HAP-1 (cell line): Measurements from ENCODE around the gene ERICH2.

Experiments
- DNase-seq, 2 experiments: peaks; one replicate each; pipeline ENCODE4 v3.0.0-alpha.2; 2016 to 2020; ENCODE audit warnings: low spot score in 2 of 2
- H3K27me3 ChIP-seq: fragments of 250-450 bp; sonication (Bioruptor Pico); 2 replicates; pipeline ENCODE4 v1.5.1; 2020; ENCODE audit warnings: low read depth, mild to moderate bottlenecking, moderate library complexity
- H3K36me3 ChIP-seq: fragments of 250-450 bp; sonication (Bioruptor Pico); replicated peaks from 2 replicates; pipeline ENCODE4 v1.5.1; 2020; ENCODE audit warnings: mild to moderate bottlenecking
- H3K4me1 ChIP-seq: fragments of 250-450 bp; sonication (Bioruptor Pico); 2 replicates; pipeline ENCODE4 v1.5.1; 2020; ENCODE audit warnings: mild to moderate bottlenecking
- H3K4me3 ChIP-seq: fragments of 250-450 bp; sonication (Bioruptor Pico); 2 replicates; pipeline ENCODE4 v1.5.1; 2020; ENCODE audit warnings: mild to moderate bottlenecking, moderate library complexity
- H3K9me3 ChIP-seq: fragments of 250-450 bp; sonication (Bioruptor Pico); 2 replicates; pipeline ENCODE4 v1.5.1; 2020; ENCODE audit warnings: mild to moderate bottlenecking, moderate library complexity
- in situ Hi-C: fragments of 300-500 bp; cut with MboI; formaldehyde crosslinking; loops from 3 replicates; pipeline ENCODE4 v1.14.3; 2020; ENCODE audit warnings: low sequenced_read_pairs, inconsistent platforms, mixed read lengths

Gene ERICH2

GRCh38 chr2:170815746-170816503, 45.7 kb downstream of the ERICH2 start:
- peaks cover 29% of the 10 kb centered on the region for H3K27me3 ChIP-seq

DNA sequence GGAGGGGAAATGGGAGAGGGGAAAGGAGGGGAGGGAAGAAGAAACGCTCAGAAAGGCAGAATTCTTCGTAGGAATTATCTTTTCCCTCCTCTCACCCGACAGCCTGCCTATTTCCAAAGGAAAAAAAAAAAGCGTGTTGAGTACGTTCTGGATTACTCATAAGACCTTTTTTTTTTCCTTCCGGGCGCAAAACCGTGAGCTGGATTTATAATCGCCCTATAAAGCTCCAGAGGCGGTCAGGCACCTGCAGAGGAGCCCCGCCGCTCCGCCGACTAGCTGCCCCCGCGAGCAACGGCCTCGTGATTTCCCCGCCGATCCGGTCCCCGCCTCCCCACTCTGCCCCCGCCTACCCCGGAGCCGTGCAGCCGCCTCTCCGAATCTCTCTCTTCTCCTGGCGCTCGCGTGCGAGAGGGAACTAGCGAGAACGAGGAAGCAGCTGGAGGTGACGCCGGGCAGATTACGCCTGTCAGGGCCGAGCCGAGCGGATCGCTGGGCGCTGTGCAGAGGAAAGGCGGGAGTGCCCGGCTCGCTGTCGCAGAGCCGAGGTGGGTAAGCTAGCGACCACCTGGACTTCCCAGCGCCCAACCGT, 46.4 kb downstream of the ERICH2 start, which contains the start of gene GAD1:
TSS of gene GAD1 (plus strand) at position 384 of the 589 bp plus-strand sequence. CDS start 1,705 bp downstream, outside the sequence.
- H3K4me3 ChIP-seq, result peak within 1 kb of the TSS; percentile 37
- H3K9me3 ChIP-seq, result no peaks in the 10 kb centered on the region
- DNase-seq, result peak; percentile 55 to 84
- no peaks in the 10 kb centered on the region for H3K36me3 ChIP-seq
- in situ Hi-C loops, result loop anchor here (5.0 to 25.0 kb wide), 2 partner anchors 444 to 879 kb away; no protein-coding TSS in a partner anchor
- H3K27me3 ChIP-seq, result peaks cover 29% of the 10 kb centered on the region
- peaks cover 5% of the 10 kb centered on the region for H3K4me1 ChIP-seq

More at GRCh38 chr2:170815746-170816503, 45.7 kb downstream of the ERICH2 start:
- Histone ChIP-seq H3K4me1 (peaks cover 5% of the 10 kb centered on the region), H3K4me3 (peak overlapping the region; percentile 37), H3K9me3 (no peaks in the 10 kb centered on the region), H3K36me3 (no peaks in the 10 kb centered on the region)
- DNase-seq, result peak; percentile 68 to 90
- in situ Hi-C loops, result loop anchor here (5.0 to 25.0 kb wide), 2 partner anchors 444 to 879 kb away; no protein-coding TSS in a partner anchor

GRCh38 chr2:170817093-170818035, 47.2 kb downstream of the ERICH2 start:
- H3K9me3 ChIP-seq, result no peaks in the 10 kb centered on the region
- peaks cover 29% of the 10 kb centered on the region for H3K27me3 ChIP-seq
- H3K4me3 ChIP-seq, result peak overlapping the region; percentile 37
- H3K36me3 ChIP-seq, result no peaks in the 10 kb centered on the region
- DNase-seq, result peak; percentile 18 to 46
- peaks cover 5% of the 10 kb centered on the region for H3K4me1 ChIP-seq
- in situ Hi-C loops, result loop anchor here (5.0 to 25.0 kb wide), 2 partner anchors 445 to 880 kb away; no protein-coding TSS in a partner anchor

- Histone ChIP-seq H3K27me3 (peaks cover 26% of the 10 kb centered on the region), H3K4me3 (peak overlapping the region; percentile 37), H3K4me1 (peaks cover 5% of the 10 kb centered on the region), H3K36me3 (no peaks in the 10 kb centered on the region), H3K9me3 (no peaks in the 10 kb centered on the region)
- in situ Hi-C loops, result loop anchor here (5.0 to 25.0 kb wide), 2 partner anchors 446 to 881 kb away; no protein-coding TSS in a partner anchor
- no peak for DNase-seq
Measured at GRCh38 chr2:170818036-170818751, 48.0 kb downstream of the ERICH2 start.

- in situ Hi-C loops, result loop anchor here (5.0 to 25.0 kb wide), 2 partner anchors 447 to 882 kb away; no protein-coding TSS in a partner anchor
- Histone ChIP-seq H3K36me3 (no peaks in the 10 kb centered on the region), H3K9me3 (no peaks in the 10 kb centered on the region), H3K27me3 (peaks cover 19% of the 10 kb centered on the region), H3K4me1 (peaks cover 5% of the 10 kb centered on the region), H3K4me3 (no peak overlapping the region)
- DNase-seq, result no peak
Measured at GRCh38 chr2:170818752-170819470, 48.7 kb downstream of the ERICH2 start.

- Histone ChIP-seq H3K36me3 (no peaks in the 10 kb centered on the region), H3K4me1 (peaks cover 5% of the 10 kb centered on the region), H3K27me3 (peaks cover 8% of the 10 kb centered on the region), H3K9me3 (no peaks in the 10 kb centered on the region), H3K4me3 (no peak overlapping the region)
- in situ Hi-C loops, result loop anchor here (5.0 to 25.0 kb wide), 2 partner anchors 448 to 883 kb away; no protein-coding TSS in a partner anchor
- no peak for DNase-seq
Measured at GRCh38 chr2:170819680-170820664, 49.8 kb downstream of the ERICH2 start.

GRCh38 chr2:170820757-170821530, 50.8 kb downstream of the ERICH2 start:
- Histone ChIP-seq H3K9me3 (no peaks in the 10 kb centered on the region), H3K4me1 (peaks cover 5% of the 10 kb centered on the region), H3K4me3 (no peak overlapping the region), H3K27me3 (peaks cover 3% of the 10 kb centered on the region; the same call in 1 of the 2 replicates), H3K36me3 (no peaks in the 10 kb centered on the region)
- no peak for DNase-seq
- in situ Hi-C loops, result loop anchor here (25.0 kb wide), 1 partner anchor 884 kb away; no protein-coding TSS in a partner anchor

GRCh38 chr2:170821531-170822289, 51.5 kb downstream of the ERICH2 start:
- DNase-seq, result no peak
- no peaks in the 10 kb centered on the region; the same call in 1 of the 2 replicates for H3K4me1 ChIP-seq
- H3K27me3 ChIP-seq, result peaks cover 3% of the 10 kb centered on the region; the same call in 1 of the 2 replicates
- H3K4me3 ChIP-seq, result no peak overlapping the region
- no peaks in the 10 kb centered on the region for H3K9me3 ChIP-seq
- no peaks in the 10 kb centered on the region for H3K36me3 ChIP-seq
- in situ Hi-C loops, result loop anchor here (25.0 kb wide), 1 partner anchor 884 kb away; no protein-coding TSS in a partner anchor

DNA sequence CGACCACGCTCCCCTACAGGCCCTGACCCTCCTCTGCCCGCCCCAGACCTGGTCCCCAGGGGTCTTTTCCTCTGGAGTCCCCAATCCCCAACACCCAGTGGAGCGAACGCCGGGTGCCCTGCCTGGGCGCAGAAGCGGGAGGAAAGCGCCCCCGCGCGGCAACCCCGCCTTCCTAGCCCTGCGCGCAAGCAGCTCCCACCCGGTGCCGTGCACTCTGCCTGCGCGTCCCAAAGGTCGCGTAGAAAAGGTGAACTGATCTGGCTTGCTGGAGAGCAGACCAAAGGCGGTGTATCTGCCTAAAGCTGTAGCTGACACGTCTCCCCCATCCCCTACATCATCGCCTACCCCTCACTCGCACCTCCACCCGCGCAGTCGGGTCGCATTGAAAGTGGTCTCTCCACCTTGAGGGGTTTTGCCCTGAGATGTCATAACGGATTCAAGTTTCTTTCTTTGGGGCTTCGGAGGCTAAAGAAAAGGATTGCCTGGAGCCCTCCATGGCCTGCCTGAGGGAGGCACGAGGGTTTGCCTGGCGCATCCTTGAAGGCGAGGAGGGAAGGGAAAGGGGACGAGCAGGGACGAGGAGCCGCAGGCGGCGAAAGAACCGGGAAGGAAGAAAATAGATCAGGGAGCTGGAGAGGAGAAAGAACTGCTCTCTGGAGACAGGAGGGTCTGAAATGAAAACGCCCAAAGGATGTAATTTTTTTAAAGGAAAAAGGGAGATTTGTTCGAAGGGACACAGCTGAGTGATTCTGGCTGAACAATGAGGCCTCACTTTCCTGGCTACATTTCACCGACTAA, 52.3 kb downstream of the ERICH2 start:
- Histone ChIP-seq H3K4me1 (no peaks in the 10 kb centered on the region; the same call in 1 of the 2 replicates), H3K9me3 (no peaks in the 10 kb centered on the region), H3K4me3 (no peak overlapping the region), H3K36me3 (no peaks in the 10 kb centered on the region), H3K27me3 (peaks cover 5% of the 10 kb centered on the region; the same call in 1 of the 2 replicates)
- in situ Hi-C loops, result loop anchor here (25.0 kb wide), 1 partner anchor 885 kb away; no protein-coding TSS in a partner anchor
- no peak for DNase-seq
